Cardiac fibroblast (primary cell): ENCODE results near the gene C2.

Experiments
- DNase-seq, 2 donors: peaks; one replicate each; pipeline versions ENCODE4 v3.0.0 to v3.0.0-alpha.2; 2010; ENCODE audit warnings: low read depth in 2 of 2
- H3K4me3 ChIP-seq, 2 donors: replicated peaks in 1 of 2; 1 replicate in 1 of 2; 2 replicates in 1 of 2; pipeline ENCODE4 v1.5.1; 2011; ENCODE audit warnings: low read depth in 2 of 2, low read length in 2 of 2, mild to moderate bottlenecking in 2 of 2, moderate library complexity in 1 of 2
- CTCF ChIP-seq: IDR thresholded peaks from one replicate; pipeline ENCODE4 v1.5.1; 2011; ENCODE audit warnings: low read depth, mild to moderate bottlenecking, low read length, inconsistent platforms

Gene C2

GRCh38 chr6:31968791-31969711 lies 41.5 kb downstream of the C2 start:
- no peak for DNase-seq
- no peak for TF ChIP-seq CTCF

GRCh38 chr6:31969712-31970603 lies 42.4 kb downstream of the C2 start:
- H3K4me3 ChIP-seq, result peak overlapping the region in 1 of 2 donors; percentile 81
- TF ChIP-seq CTCF, result no peak
- DNase-seq, result peak in 1 of 2 donors; percentile 43

More at GRCh38 chr6:31968791-31969711, 41.5 kb downstream of the C2 start:
- no peak overlapping the region for H3K4me3 ChIP-seq

GRCh38 chr6:31970604-31971271 lies 43.2 kb downstream of the C2 start:
- TF ChIP-seq CTCF, result no peak
- DNase-seq, result no peak
- peak overlapping the region; percentile 81 to 87 for H3K4me3 ChIP-seq

- peak overlapping the region; percentile 81 to 87 for H3K4me3 ChIP-seq
- no peak for DNase-seq
- no peak for TF ChIP-seq CTCF
Measured at GRCh38 chr6:31971279-31971992, 43.9 kb downstream of the C2 start.

GRCh38 chr6:31971993-31972708 lies 44.6 kb downstream of the C2 start, which contains the start of gene DXO:
Gene DXO, minus strand, starts transcription at chr6:31972138. Its CDS starts 463 bp downstream, at chr6:31971675.
- peak; percentile 99 for DNase-seq
- TF ChIP-seq CTCF, result no peak

More at GRCh38 chr6:31971993-31972708, 44.6 kb downstream of the C2 start, which contains the start of gene DXO:
- peak within 1 kb of the TSS; percentile 81 to 87 for H3K4me3 ChIP-seq
